K562 (cell line): ENCODE results near the gene TPCN1. TPM values are rescaled to one million over a fixed set of nuclear protein-coding genes. Genes with fewer than 3 reads are reported as not detected.
A peak's percentile ranks its signal among the peaks of the same experiment; 100 is the strongest.

Experiments used
- EP400 ChIP-seq: fragments of 450-650 bp; IDR thresholded peaks from 2 replicates; pipeline ENCODE4 v1.6.1; 2017; ENCODE audit warnings: antibody characterized with exemption, mild to moderate bottlenecking, moderate library complexity
- MAZ ChIP-seq, 2 experiments: fragments of 450-650 bp in 1 of 2; sonication (generic) in 1 of 2; formaldehyde crosslinking; IDR thresholded peaks in 1 of 2; conservative IDR thresholded peaks in 1 of 2; 2 replicates each; pipeline versions ENCODE4 v1.4.0 to v1.5.0; 2020; ENCODE audit warnings: mild to moderate bottlenecking in 1 of 2, missing genetic modification reagents in 1 of 2
- MTA1 ChIP-seq: fragments of 450-650 bp; IDR thresholded peaks from 2 replicates; pipeline ENCODE4 v1.6.1; 2017; ENCODE audit warnings: borderline replicate concordance
- SIN3A ChIP-seq, 2 experiments: fragments of 150-350 bp in 1 of 2; IDR thresholded peaks; 2 replicates each; pipeline ENCODE4 v1.6.1; 2011 to 2016; ENCODE audit warnings: borderline replicate concordance in 2 of 2, low read depth in 2 of 2, low read length in 2 of 2, mild to moderate bottlenecking in 2 of 2, moderate library complexity in 2 of 2; ENCODE audit not compliant: control insufficient read depth in 1 of 2
- SMARCA5 ChIP-seq: fragments of 450-650 bp; IDR thresholded peaks from 2 replicates; pipeline ENCODE4 v1.6.1; 2016
- ZSCAN32 ChIP-seq: fragments of 450-650 bp; formaldehyde crosslinking; IDR thresholded peaks from 2 replicates; pipeline ENCODE4 v1.4.0; 2020; ENCODE audit warnings: mild to moderate bottlenecking, moderate library complexity
- polyA plus RNA-seq, 8 experiments: library from polyadenylated mRNA; depleted of rRNA in 4 of 8; stranded (reverse) in 5 of 8; unstranded in 3 of 8; fragments of >200 nt; fragmentation: Nextera tagmentation in 2 of 8; fragmentation: Illumina TruSeq in 1 of 8; extraction: Ambion mirVana in 2 of 8; extraction: Trizol in 1 of 8; gene quantifications; 2 replicates each; pipeline versions ENCODE4 v1.2.1 to v1.2.3, GENCODE V29; 2011 to 2014; ENCODE audit warnings: inconsistent platforms in 1 of 8, missing spikeins in 1 of 8
- total RNA-seq, 7 experiments: library from RNA; depleted of rRNA in 6 of 7; stranded (reverse); fragments of >200 nt in 6 of 7; fragmentation: Illumina TruSeq in 2 of 7; extraction: Trizol in 2 of 7; gene quantifications; 2 replicates each; pipeline versions ENCODE4 v1.2.1 to v1.2.3, GENCODE V29; 2011 to 2021; ENCODE audit warnings: low replicate concordance in 1 of 7
- TF ChIP-seq, protein P1 (sequence below): sonication (generic); IDR thresholded peaks from 2 replicates; pipeline ENCODE4 v1.6.1; 2016
- TF ChIP-seq, protein P2 (sequence below): fragments of 450-650 bp; IDR thresholded peaks from 2 replicates; pipeline ENCODE4 v1.6.1; 2016; ENCODE audit warnings: borderline replicate concordance
- TF ChIP-seq, protein P3 (sequence below): fragments of 450-650 bp; IDR thresholded peaks from 2 replicates; pipeline ENCODE4 v1.6.1; 2017; ENCODE audit warnings: mild to moderate bottlenecking, moderate library complexity

The TPCN1 gene
- total and polyA plus RNA-seq, 9 of the 15 experiments (the other 6 are each of a cell fraction or from before 2014, with no cell fraction given) = 0.80 to 23.8 (median 7.4) TPM

DNA sequence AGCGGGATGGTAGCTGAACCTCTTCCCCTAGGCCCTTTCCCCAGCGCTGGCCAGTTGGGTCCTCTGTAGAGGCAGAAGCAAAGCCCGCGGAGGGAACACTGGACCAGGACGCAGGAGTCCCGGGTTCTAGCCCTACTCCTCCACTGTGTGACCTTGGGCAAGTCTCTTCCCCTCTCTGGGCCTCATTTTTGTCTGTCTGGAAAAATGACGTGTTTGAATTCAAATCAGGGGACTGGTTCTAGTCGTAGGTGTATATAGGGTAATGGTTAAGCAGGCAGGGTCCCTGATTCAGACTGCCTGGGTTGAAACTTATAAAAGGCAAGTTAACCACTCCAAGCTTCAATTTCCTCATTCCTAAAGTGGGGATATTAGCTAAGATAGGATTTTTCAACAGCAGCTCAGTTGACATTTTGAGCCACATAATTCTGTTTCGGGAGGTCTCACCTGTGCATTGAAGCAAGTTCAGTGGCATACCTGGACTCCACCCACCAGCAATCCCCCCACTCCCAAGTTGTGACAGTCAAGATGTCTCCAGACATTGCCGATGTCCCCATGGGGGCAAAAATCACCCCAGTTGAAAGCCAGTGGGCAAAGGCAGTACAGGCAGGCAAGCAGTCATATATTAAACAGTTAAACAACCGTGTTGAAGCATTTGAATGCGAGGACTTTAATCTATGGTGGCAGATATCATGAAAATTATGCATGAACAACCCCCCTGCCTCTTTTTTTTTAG lies 899 bp downstream of the TPCN1 start (continued):
- TF ChIP-seq, protein P1, sequence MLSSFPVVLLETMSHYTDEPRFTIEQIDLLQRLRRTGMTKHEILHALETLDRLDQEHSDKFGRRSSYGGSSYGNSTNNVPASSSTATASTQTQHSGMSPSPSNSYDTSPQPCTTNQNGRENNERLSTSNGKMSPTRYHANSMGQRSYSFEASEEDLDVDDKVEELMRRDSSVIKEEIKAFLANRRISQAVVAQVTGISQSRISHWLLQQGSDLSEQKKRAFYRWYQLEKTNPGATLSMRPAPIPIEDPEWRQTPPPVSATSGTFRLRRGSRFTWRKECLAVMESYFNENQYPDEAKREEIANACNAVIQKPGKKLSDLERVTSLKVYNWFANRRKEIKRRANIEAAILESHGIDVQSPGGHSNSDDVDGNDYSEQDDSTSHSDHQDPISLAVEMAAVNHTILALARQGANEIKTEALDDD = no peak
- TF ChIP-seq, protein P2, sequence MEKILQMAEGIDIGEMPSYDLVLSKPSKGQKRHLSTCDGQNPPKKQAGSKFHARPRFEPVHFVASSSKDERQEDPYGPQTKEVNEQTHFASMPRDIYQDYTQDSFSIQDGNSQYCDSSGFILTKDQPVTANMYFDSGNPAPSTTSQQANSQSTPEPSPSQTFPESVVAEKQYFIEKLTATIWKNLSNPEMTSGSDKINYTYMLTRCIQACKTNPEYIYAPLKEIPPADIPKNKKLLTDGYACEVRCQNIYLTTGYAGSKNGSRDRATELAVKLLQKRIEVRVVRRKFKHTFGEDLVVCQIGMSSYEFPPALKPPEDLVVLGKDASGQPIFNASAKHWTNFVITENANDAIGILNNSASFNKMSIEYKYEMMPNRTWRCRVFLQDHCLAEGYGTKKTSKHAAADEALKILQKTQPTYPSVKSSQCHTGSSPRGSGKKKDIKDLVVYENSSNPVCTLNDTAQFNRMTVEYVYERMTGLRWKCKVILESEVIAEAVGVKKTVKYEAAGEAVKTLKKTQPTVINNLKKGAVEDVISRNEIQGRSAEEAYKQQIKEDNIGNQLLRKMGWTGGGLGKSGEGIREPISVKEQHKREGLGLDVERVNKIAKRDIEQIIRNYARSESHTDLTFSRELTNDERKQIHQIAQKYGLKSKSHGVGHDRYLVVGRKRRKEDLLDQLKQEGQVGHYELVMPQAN = peak; percentile 13; the same call in 1 of the 2 replicates
- TF ChIP-seq MAZ (CRISPR knock-in tag; conservative IDR thresholded peaks at IDR 0.05 in 1 of 2, IDR thresholded peaks at IDR 0.05 in 1 of 2) (peak in 1 of 2 experiments; percentile 41; a peak in 1 of 4 replicates), SIN3A (IDR thresholded peaks at IDR 0.05; ENCODE audit: borderline replicate concordance in 2 of 2, control insufficient read depth in 1 of 2, low read depth in 2 of 2, low read length in 2 of 2) (no peak), SMARCA5 (peak; percentile 80; the same call in 1 of the 2 replicates), MTA1 (0 out of 2 replicates have a peak, but pooled peaks have one; percentile 6), ZSCAN32 (CRISPR knock-in tag) (0 out of 2 replicates have a peak, but pooled peaks have one; percentile 10), EP400 (peak; percentile 10)
- TF ChIP-seq, protein P3, sequence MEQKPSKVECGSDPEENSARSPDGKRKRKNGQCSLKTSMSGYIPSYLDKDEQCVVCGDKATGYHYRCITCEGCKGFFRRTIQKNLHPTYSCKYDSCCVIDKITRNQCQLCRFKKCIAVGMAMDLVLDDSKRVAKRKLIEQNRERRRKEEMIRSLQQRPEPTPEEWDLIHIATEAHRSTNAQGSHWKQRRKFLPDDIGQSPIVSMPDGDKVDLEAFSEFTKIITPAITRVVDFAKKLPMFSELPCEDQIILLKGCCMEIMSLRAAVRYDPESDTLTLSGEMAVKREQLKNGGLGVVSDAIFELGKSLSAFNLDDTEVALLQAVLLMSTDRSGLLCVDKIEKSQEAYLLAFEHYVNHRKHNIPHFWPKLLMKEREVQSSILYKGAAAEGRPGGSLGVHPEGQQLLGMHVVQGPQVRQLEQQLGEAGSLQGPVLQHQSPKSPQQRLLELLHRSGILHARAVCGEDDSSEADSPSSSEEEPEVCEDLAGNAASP = 0 out of 2 replicates have a peak, but pooled peaks have one; percentile 14
- TF ChIP-seq, all 486 proteins: peak for 26
